Measurements from ENCODE around the gene DTX3L. TPM values are rescaled to one million over a fixed set of nuclear protein-coding genes. Genes with fewer than 3 reads are reported as not detected.

Gene DTX3L
- total and polyA plus RNA-seq, 4 donors = 18.7 to 52.0 (median 30.6) TPM

DNA sequence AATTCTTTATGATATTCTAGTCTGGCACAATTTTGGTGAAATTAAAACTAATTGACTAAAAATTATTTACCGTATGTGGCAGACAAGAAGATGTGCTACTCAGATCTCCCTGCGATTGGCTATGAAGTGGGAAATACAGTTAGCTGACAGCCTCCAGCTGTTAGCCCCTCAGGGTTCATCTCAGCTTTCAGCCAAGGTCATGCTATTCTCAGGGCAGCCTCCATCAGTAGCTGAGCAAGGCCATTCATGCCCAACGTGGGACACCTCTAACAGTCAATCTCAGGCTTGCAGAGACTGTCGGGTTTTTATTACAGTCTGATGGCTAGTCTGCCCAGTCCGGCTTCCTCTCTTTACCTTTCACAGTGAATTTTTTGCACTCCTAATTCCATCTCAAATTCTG lies 6.8 kb upstream of the DTX3L start:
- no peak overlapping the region for H3K4me3 ChIP-seq
- ATAC-seq (ENCODE audit: insufficient read depth, low FRiP score) (no peak), DNase-seq (peak in 2 of 3 donors; percentile 31 to 54)
- 86% methylated on average over 5 of the region's 5 CpGs for WGBS, 2 donors
- H3K27ac ChIP-seq (ENCODE audit: low read depth in 1 of 2, low read length in 1 of 2) = no peak overlapping the region
- TF ChIP-seq, protein P1, sequence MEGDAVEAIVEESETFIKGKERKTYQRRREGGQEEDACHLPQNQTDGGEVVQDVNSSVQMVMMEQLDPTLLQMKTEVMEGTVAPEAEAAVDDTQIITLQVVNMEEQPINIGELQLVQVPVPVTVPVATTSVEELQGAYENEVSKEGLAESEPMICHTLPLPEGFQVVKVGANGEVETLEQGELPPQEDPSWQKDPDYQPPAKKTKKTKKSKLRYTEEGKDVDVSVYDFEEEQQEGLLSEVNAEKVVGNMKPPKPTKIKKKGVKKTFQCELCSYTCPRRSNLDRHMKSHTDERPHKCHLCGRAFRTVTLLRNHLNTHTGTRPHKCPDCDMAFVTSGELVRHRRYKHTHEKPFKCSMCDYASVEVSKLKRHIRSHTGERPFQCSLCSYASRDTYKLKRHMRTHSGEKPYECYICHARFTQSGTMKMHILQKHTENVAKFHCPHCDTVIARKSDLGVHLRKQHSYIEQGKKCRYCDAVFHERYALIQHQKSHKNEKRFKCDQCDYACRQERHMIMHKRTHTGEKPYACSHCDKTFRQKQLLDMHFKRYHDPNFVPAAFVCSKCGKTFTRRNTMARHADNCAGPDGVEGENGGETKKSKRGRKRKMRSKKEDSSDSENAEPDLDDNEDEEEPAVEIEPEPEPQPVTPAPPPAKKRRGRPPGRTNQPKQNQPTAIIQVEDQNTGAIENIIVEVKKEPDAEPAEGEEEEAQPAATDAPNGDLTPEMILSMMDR (IDR thresholded peaks at IDR 0.05; ENCODE audit: control extremely low read depth, extremely low read depth) = no peak
- no peaks in the 10 kb centered on the region for H3K9me3 ChIP-seq (ENCODE audit: control insufficient read depth in 4 of 4, insufficient read depth in 3 of 4, low read length in 3 of 4)
- no peak overlapping the region for H3K9ac ChIP-seq (ENCODE audit: insufficient read depth in 1 of 2, low read length in 2 of 2)
- peaks cover 0 to 8% (median 6%) of the 10 kb centered on the region in 5 donors for H3K4me1 ChIP-seq (ENCODE audit: control insufficient read depth in 5 of 5, insufficient read depth in 5 of 5, low read length in 5 of 5)
- H3K36me3 ChIP-seq (ENCODE audit: control insufficient read depth in 4 of 4, insufficient read depth in 4 of 4, low read length in 4 of 4) = peaks cover 4 to 34% (median 16%) of the 10 kb centered on the region in 4 donors
- no peaks in the 10 kb centered on the region for H3K27me3 ChIP-seq (ENCODE audit: control insufficient read depth in 3 of 3, insufficient read depth in 3 of 3, low read length in 2 of 3)

DNA sequence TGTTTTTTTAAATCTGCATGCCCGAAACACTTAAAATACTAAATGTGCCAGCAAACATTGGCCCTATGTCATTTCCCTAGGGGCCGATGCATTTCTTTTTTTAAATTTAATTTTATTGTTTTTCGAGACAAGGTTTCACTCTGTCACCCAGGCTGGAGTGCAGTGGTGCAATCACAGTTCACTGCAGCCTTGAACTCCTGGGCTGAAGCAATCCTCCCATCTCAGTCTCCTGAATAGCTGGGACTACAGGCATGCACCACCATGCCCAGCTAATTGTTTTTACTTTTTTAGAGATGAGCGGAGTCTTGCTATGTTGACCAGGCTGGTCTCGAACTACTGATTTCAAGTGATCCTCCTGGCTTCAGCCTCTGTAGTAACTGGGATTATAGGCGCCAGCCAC lies 5.5 kb upstream of the DTX3L start:
- WGBS, 2 donors = 93 to 94% methylated on average over 6 of the region's 6 CpGs
- Histone ChIP-seq H3K9me3 (ENCODE audit: control insufficient read depth in 4 of 4, insufficient read depth in 3 of 4, low read length in 3 of 4) (no peaks in the 10 kb centered on the region), H3K9ac (ENCODE audit: insufficient read depth in 1 of 2, low read length in 2 of 2) (no peak overlapping the region), H3K36me3 (ENCODE audit: control insufficient read depth in 4 of 4, insufficient read depth in 4 of 4, low read length in 4 of 4) (peaks cover 4 to 31% (median 12%) of the 10 kb centered on the region in 4 donors), H3K4me1 (ENCODE audit: control insufficient read depth in 5 of 5, insufficient read depth in 5 of 5, low read length in 5 of 5) (peaks cover 0 to 17% (median 6%) of the 10 kb centered on the region in 5 donors), H3K4me3 (no peak overlapping the region), H3K27me3 (ENCODE audit: control insufficient read depth in 3 of 3, insufficient read depth in 3 of 3, low read length in 2 of 3) (no peaks in the 10 kb centered on the region), H3K27ac (ENCODE audit: low read depth in 1 of 2, low read length in 1 of 2) (no peak overlapping the region)
- TF ChIP-seq, protein P1 (IDR thresholded peaks at IDR 0.05; ENCODE audit: control extremely low read depth, extremely low read depth) = no peak
- no peak for ATAC-seq (ENCODE audit: insufficient read depth, low FRiP score)
- DNase-seq = no peak

DNA sequence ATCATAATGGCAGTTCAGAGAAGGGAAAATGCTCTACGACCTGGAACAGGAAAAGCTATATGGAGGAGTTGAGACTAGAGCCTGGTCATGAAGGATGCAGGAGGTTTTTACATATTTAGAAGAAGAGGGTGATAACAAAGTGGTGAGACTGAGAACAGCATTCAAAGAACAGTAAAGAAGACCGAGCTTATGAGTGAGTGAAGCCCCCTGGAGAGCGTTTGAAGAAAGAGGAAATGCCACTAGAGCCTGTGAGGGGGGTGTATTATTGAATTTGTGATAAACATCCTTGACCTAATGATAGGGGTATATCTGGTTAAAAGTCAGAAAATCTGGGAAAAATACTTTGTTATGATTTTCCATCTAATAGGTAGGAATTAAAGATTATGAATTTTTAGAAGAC lies 4.2 kb upstream of the DTX3L start:
- Histone ChIP-seq H3K9ac (ENCODE audit: insufficient read depth in 1 of 2, low read length in 2 of 2) (no peak overlapping the region), H3K4me3 (no peak overlapping the region), H3K27ac (ENCODE audit: low read depth in 1 of 2, low read length in 1 of 2) (no peak overlapping the region), H3K4me1 (ENCODE audit: control insufficient read depth in 5 of 5, insufficient read depth in 5 of 5, low read length in 5 of 5) (peaks cover 0 to 20% (median 3%) of the 10 kb centered on the region in 5 donors), H3K36me3 (ENCODE audit: control insufficient read depth in 4 of 4, insufficient read depth in 4 of 4, low read length in 4 of 4) (peaks cover 4 to 25% (median 11%) of the 10 kb centered on the region in 4 donors), H3K9me3 (ENCODE audit: control insufficient read depth in 4 of 4, insufficient read depth in 3 of 4, low read length in 3 of 4) (no peaks in the 10 kb centered on the region), H3K27me3 (ENCODE audit: control insufficient read depth in 3 of 3, insufficient read depth in 3 of 3, low read length in 2 of 3) (no peaks in the 10 kb centered on the region)
- ATAC-seq (ENCODE audit: insufficient read depth, low FRiP score) = no peak
- WGBS, 2 donors = 59 to 69% methylated on average over 3 of the region's 3 CpGs
- no peak for DNase-seq
- TF ChIP-seq, protein P1 (IDR thresholded peaks at IDR 0.05; ENCODE audit: control extremely low read depth, extremely low read depth) = no peak

- Histone ChIP-seq H3K9ac (ENCODE audit: insufficient read depth in 1 of 2, low read length in 2 of 2) (no peak overlapping the region), H3K9me3 (ENCODE audit: control insufficient read depth in 4 of 4, insufficient read depth in 3 of 4, low read length in 3 of 4) (no peaks in the 10 kb centered on the region), H3K27me3 (ENCODE audit: control insufficient read depth in 3 of 3, insufficient read depth in 3 of 3, low read length in 2 of 3) (no peaks in the 10 kb centered on the region), H3K4me1 (ENCODE audit: control insufficient read depth in 5 of 5, insufficient read depth in 5 of 5, low read length in 5 of 5) (peaks cover 0 to 23% (median 8%) of the 10 kb centered on the region in 5 donors), H3K4me3 (no peak overlapping the region), H3K27ac (ENCODE audit: low read depth in 1 of 2, low read length in 1 of 2) (peak overlapping the region in 1 of 2 donors; percentile 61), H3K36me3 (ENCODE audit: control insufficient read depth in 4 of 4, insufficient read depth in 4 of 4, low read length in 4 of 4) (peaks cover under 1 to 19% (median 6%) of the 10 kb centered on the region in 4 donors)
- ATAC-seq (ENCODE audit: insufficient read depth, low FRiP score) (no peak), DNase-seq (peak; percentile 40 to 81 (median 77))
- TF ChIP-seq, protein P1 (IDR thresholded peaks at IDR 0.05; ENCODE audit: control extremely low read depth, extremely low read depth) = peak; percentile 52
- 92 to 93% methylated on average over 1 of the region's 1 CpG for WGBS, 2 donors
Measured at GRCh38 chr3:122560680-122561079, 3.5 kb upstream of the DTX3L start.

Measured in lung (tissue), 12 donors.